SKM-1 treated with dmso at 0.1 percent for 144 hours (cell line): ENCODE measurements around the gene ASCL4.

Experiments used
- DNase-seq: peaks from one replicate; lab custom pipeline; 2025; ENCODE audit not compliant: unreplicated experiment; lab: John Stamatoyannopoulos, UW

Gene ASCL4

GRCh38 chr12:107778383-107779025 lies 4.0 kb downstream of the ASCL4 start:
- peak; percentile 0 for DNase-seq

GRCh38 chr12:107779077-107779831 lies 4.8 kb downstream of the ASCL4 start:
- DNase-seq, result peak; percentile 37

- peak; percentile 0 for DNase-seq
These were observed 5.8 kb downstream of the ASCL4 start for GRCh38 chr12:107780298-107780697.

GRCh38 chr12:107782067-107782466 lies 7.6 kb downstream of the ASCL4 start:
- DNase-seq, result no peak

GRCh38 chr12:107783406-107784376 lies 9.2 kb downstream of the ASCL4 start:
- DNase-seq, result peak; percentile 44

GRCh38 chr12:107788281-107788680 lies 13.8 kb downstream of the ASCL4 start:
- DNase-seq, result no peak

GRCh38 chr12:107788690-107789458 lies 14.4 kb downstream of the ASCL4 start:
- no peak for DNase-seq

GRCh38 chr12:107791465-107792089 lies 17.1 kb downstream of the ASCL4 start:
- no peak for DNase-seq

GRCh38 chr12:107794451-107794850 lies 19.9 kb downstream of the ASCL4 start:
- no peak for DNase-seq

- DNase-seq, result no peak
These were observed 24.1 kb downstream of the ASCL4 start for GRCh38 chr12:107798580-107798979.

- no peak for DNase-seq
These were observed 26.6 kb downstream of the ASCL4 start for GRCh38 chr12:107801150-107801549.

GRCh38 chr12:107803092-107803491 lies 28.6 kb downstream of the ASCL4 start:
- no peak for DNase-seq

- DNase-seq, result no peak
These were observed 31.1 kb downstream of the ASCL4 start for GRCh38 chr12:107805488-107806180.

- DNase-seq, result no peak
These were observed 33.1 kb downstream of the ASCL4 start for GRCh38 chr12:107807471-107808150.

- no peak for DNase-seq
These were observed 42.7 kb downstream of the ASCL4 start for GRCh38 chr12:107817250-107817649.

GRCh38 chr12:107818984-107819383 lies 44.5 kb downstream of the ASCL4 start:
- DNase-seq, result no peak

GRCh38 chr12:107822356-107822755 lies 47.9 kb downstream of the ASCL4 start:
- DNase-seq, result no peak
